K562 (cell line): ENCODE data around the gene ACLY. TPM values are rescaled to one million over a fixed set of nuclear protein-coding genes. Genes with fewer than 3 reads are reported as not detected.

Source experiments
- CBFA2T2 ChIP-seq: fragments of 450-650 bp; conservative IDR thresholded peaks from 2 replicates; pipeline ENCODE4 v1.6.1; 2017; ENCODE audit warnings: mild to moderate bottlenecking
- GTF3C2 ChIP-seq: IDR thresholded peaks from 3 replicates; pipeline ENCODE4 v1.6.1; 2011; ENCODE audit warnings: borderline replicate concordance, mild to moderate bottlenecking, moderate library complexity; ENCODE audit not compliant: insufficient read length; ENCODE audit errors: extremely low read depth
- KAT7 ChIP-seq: sonication (generic); formaldehyde crosslinking; IDR thresholded peaks from 2 replicates; pipeline ENCODE4 v1.8.0; 2022; ENCODE audit warnings: missing genetic modification reagents, mild to moderate bottlenecking, borderline replicate concordance
- NUFIP1 ChIP-seq: fragments of 450-650 bp; IDR thresholded peaks from 2 replicates; pipeline ENCODE4 v1.6.1; 2018; ENCODE audit not compliant: partially characterized antibody
- PHF21A ChIP-seq: fragments of 450-650 bp; IDR thresholded peaks from 2 replicates; pipeline ENCODE4 v1.6.1; 2017; ENCODE audit warnings: low read depth, borderline replicate concordance
- RBM25 ChIP-seq: fragments of 200-400 bp; formaldehyde crosslinking; IDR thresholded peaks from 2 replicates; pipeline ENCODE4 v1.6.1; 2018; ENCODE audit warnings: low read length, low read depth, moderate library complexity; ENCODE audit not compliant: severe bottlenecking
- SIN3B ChIP-seq: fragments of 450-650 bp; IDR thresholded peaks from 2 replicates; pipeline ENCODE4 v1.6.1; 2017; ENCODE audit warnings: low read depth, mild to moderate bottlenecking, moderate library complexity
- SMARCE1 ChIP-seq: fragments of 450-650 bp; IDR thresholded peaks from 2 replicates; pipeline ENCODE4 v1.7.1; 2016; ENCODE audit warnings: mild to moderate bottlenecking
- SPI1 ChIP-seq: IDR thresholded peaks from 2 replicates; pipeline ENCODE4 v1.6.1; 2011; ENCODE audit warnings: low read depth, low read length, control low read depth, borderline replicate concordance
- TAF9B ChIP-seq: fragments of 450-650 bp; IDR thresholded peaks from 2 replicates; pipeline ENCODE4 v1.6.1; 2018; ENCODE audit warnings: mild to moderate bottlenecking; ENCODE audit not compliant: partially characterized antibody
- TFAM ChIP-seq: fragments of 250-450 bp; sonication (Bioruptor Pico); conservative IDR thresholded peaks from 2 replicates; pipeline ENCODE4 v1.5.0; 2021; ENCODE audit warnings: mild to moderate bottlenecking, moderate library complexity
- ZNF12 ChIP-seq: sonication (generic); formaldehyde crosslinking; IDR thresholded peaks from 2 replicates; pipeline ENCODE4 v1.4.0; 2020; ENCODE audit warnings: mild to moderate bottlenecking, missing genetic modification reagents
- ZNF174 ChIP-seq: fragments of 250-450 bp; sonication (Bioruptor Pico); IDR thresholded peaks from 2 replicates; pipeline ENCODE4 v1.4.0; 2020; ENCODE audit warnings: mild to moderate bottlenecking
- polyA plus RNA-seq, 8 experiments: library from polyadenylated mRNA; depleted of rRNA in 4 of 8; stranded (reverse) in 5 of 8; unstranded in 3 of 8; fragments of >200 nt; fragmentation: Nextera tagmentation in 2 of 8; fragmentation: Illumina TruSeq in 1 of 8; extraction: Ambion mirVana in 2 of 8; extraction: Trizol in 1 of 8; gene quantifications; 2 replicates each; pipeline versions ENCODE4 v1.2.1 to v1.2.3, GENCODE V29; 2011 to 2014; ENCODE audit warnings: inconsistent platforms in 1 of 8, missing spikeins in 1 of 8
- total RNA-seq, 7 experiments: library from RNA; depleted of rRNA in 6 of 7; stranded (reverse); fragments of >200 nt in 6 of 7; fragmentation: Illumina TruSeq in 2 of 7; extraction: Trizol in 2 of 7; gene quantifications; 2 replicates each; pipeline versions ENCODE4 v1.2.1 to v1.2.3, GENCODE V29; 2011 to 2021; ENCODE audit warnings: low replicate concordance in 1 of 7
- TF ChIP-seq, protein P1 (sequence below): sonication (generic); formaldehyde crosslinking; IDR thresholded peaks from 2 replicates; pipeline ENCODE4 v1.9.0; 2022; ENCODE audit warnings: mild to moderate bottlenecking, missing genetic modification reagents
- TF ChIP-seq, protein P2 (sequence below): fragments of 450-650 bp; IDR thresholded peaks from 2 replicates; pipeline ENCODE4 v1.6.1; 2017; ENCODE audit warnings: antibody characterized with exemption

ACLY gene
- total and polyA plus RNA-seq, 9 of the 15 experiments (the other 6 are each of a cell fraction or from before 2014, with no cell fraction given) = 42.9 to 280 (median 125) TPM

DNA sequence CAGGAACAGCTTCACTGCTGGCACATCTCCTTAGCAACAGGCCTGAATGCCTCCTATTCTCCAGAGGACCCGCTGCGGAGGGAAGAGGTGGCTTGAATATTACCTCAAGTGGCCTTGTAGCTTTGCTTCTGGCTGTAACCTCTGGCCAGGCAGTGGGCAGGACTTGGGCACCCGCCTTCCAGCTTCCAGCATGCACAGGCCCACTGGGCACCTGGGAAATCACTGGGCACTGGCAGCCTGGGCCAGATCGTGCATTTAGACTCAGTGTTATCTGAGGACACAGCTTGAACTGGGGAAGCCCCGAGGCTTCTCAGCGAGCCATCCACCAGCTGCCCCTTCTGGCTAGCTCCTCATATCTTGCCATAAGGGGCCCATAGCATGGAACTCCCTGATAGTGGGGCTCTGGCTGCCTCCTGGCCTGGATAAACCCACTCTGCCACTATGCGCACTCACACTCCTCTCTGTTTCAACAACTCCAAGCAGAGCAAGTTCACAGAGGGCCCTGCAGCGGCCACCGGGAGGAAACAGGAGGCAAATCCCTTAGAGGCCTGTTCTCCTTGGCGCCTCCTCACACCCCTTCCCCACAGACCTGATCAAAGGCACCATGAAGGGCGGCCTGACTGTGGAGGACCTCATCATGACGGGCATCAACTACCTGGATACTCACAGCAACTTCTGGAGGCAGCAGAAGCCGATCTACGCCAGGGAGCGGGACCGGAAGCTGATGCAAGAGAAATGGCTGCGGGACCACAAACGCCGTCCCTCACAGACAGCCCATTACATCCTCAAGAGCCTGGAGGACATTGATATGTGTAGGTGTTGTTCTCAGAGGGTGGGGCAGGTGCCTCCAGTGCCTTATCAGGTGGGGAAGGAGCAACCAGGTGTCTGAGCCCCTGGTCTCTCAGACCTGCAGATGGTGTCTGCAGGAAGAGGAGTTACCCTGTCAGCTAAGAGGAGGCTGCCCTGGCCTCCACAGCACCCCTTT, 19.5 kb upstream of the ACLY start (continued):
- TF ChIP-seq TFAM (CRISPR knock-in tag) (no peak), GTF3C2 (no peak), ZNF174 (CRISPR knock-in tag) (no peak), CBFA2T2 (peak; percentile 93), KAT7 (CRISPR knock-in tag) (no peak), SMARCE1 (no peak), TAF9B (no peak), ZNF12 (CRISPR knock-in tag) (no peak), SPI1 (no peak), RBM25 (no peak), SIN3B (no peak), PHF21A (no peak), NUFIP1 (no peak)
- TF ChIP-seq, protein P1, sequence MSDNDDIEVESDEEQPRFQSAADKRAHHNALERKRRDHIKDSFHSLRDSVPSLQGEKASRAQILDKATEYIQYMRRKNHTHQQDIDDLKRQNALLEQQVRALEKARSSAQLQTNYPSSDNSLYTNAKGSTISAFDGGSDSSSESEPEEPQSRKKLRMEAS (CRISPR knock-in tag) = no peak
- TF ChIP-seq, protein P2, sequence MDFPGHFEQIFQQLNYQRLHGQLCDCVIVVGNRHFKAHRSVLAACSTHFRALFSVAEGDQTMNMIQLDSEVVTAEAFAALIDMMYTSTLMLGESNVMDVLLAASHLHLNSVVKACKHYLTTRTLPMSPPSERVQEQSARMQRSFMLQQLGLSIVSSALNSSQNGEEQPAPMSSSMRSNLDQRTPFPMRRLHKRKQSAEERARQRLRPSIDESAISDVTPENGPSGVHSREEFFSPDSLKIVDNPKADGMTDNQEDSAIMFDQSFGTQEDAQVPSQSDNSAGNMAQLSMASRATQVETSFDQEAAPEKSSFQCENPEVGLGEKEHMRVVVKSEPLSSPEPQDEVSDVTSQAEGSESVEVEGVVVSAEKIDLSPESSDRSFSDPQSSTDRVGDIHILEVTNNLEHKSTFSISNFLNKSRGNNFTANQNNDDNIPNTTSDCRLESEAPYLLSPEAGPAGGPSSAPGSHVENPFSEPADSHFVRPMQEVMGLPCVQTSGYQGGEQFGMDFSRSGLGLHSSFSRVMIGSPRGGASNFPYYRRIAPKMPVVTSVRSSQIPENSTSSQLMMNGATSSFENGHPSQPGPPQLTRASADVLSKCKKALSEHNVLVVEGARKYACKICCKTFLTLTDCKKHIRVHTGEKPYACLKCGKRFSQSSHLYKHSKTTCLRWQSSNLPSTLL = no peak
